ENCODE results near the gene SYNGR2. TPM values are rescaled to one million over a fixed set of nuclear protein-coding genes. Genes with fewer than 3 reads are reported as not detected.

The SYNGR2 gene
- total RNA-seq, 1 donor from 2014 or later = 64.1 TPM

GRCh38 chr17:78210111-78210510 is 41.7 kb downstream of the SYNGR2 start:
- Mint-ChIP-seq H3K9me3 (no peaks in the 10 kb centered on the region), H3K27ac (no peak overlapping the region), H3K4me1 (ENCODE audit: unreplicated experiment) (no peaks in the 10 kb centered on the region), H3K36me3 (no peaks in the 10 kb centered on the region), H3K4me3 (no peak overlapping the region), H3K27me3 (no peaks in the 10 kb centered on the region)
- no peak for DNase-seq (ENCODE audit: extremely low spot score, unreplicated experiment)
- TF ChIP-seq CTCF (conservative IDR thresholded peaks at IDR 0.05) = no peak

GRCh38 chr17:78211032-78211431 is 42.7 kb downstream of the SYNGR2 start:
- no peak for DNase-seq (ENCODE audit: extremely low spot score, unreplicated experiment)
- Mint-ChIP-seq H3K4me3 (no peak overlapping the region), H3K4me1 (ENCODE audit: unreplicated experiment) (peaks cover 5% of the 10 kb centered on the region), H3K27ac (no peak overlapping the region), H3K36me3 (peaks cover 3% of the 10 kb centered on the region), H3K9me3 (no peaks in the 10 kb centered on the region), H3K27me3 (no peaks in the 10 kb centered on the region)
- TF ChIP-seq CTCF (conservative IDR thresholded peaks at IDR 0.05) = no peak

- Mint-ChIP-seq H3K36me3 (peaks cover 8% of the 10 kb centered on the region), H3K27ac (peak within 1 kb of the TSS; percentile 77), H3K4me3 (peak within 1 kb of the TSS; percentile 94), H3K27me3 (no peaks in the 10 kb centered on the region), H3K9me3 (no peaks in the 10 kb centered on the region), H3K4me1 (ENCODE audit: unreplicated experiment) (peaks cover 5% of the 10 kb centered on the region)
- DNase-seq (ENCODE audit: extremely low spot score, unreplicated experiment) = peak; percentile 94
- TF ChIP-seq CTCF (conservative IDR thresholded peaks at IDR 0.05) = no peak
These were observed 45.8 kb downstream of the SYNGR2 start, which contains the start of gene BIRC5 for GRCh38 chr17:78214016-78214705. Gene BIRC5 (plus strand): TSS chr17:78214253. CDS start chr17:78214317, 64 bp downstream.

GRCh38 chr17:78214706-78215061 is 46.3 kb downstream of the SYNGR2 start:
- Mint-ChIP-seq H3K4me3 (peak overlapping the region; percentile 94), H3K4me1 (ENCODE audit: unreplicated experiment) (peaks cover 9% of the 10 kb centered on the region), H3K27me3 (no peaks in the 10 kb centered on the region), H3K36me3 (peaks cover 12% of the 10 kb centered on the region), H3K9me3 (no peaks in the 10 kb centered on the region), H3K27ac (peak overlapping the region; percentile 77)
- DNase-seq (ENCODE audit: extremely low spot score, unreplicated experiment) = no peak
- TF ChIP-seq CTCF (conservative IDR thresholded peaks at IDR 0.05) = no peak

- H3K27me3 Mint-ChIP-seq = no peaks in the 10 kb centered on the region
- no peak overlapping the region for H3K4me3 Mint-ChIP-seq
- DNase-seq (ENCODE audit: extremely low spot score, unreplicated experiment) = no peak
- no peak for TF ChIP-seq CTCF (conservative IDR thresholded peaks at IDR 0.05)
- H3K36me3 Mint-ChIP-seq = peaks cover 14% of the 10 kb centered on the region
- no peak overlapping the region for H3K27ac Mint-ChIP-seq
- no peaks in the 10 kb centered on the region for H3K9me3 Mint-ChIP-seq
- peaks cover 21% of the 10 kb centered on the region for H3K4me1 Mint-ChIP-seq (ENCODE audit: unreplicated experiment)
These were observed 51.2 kb downstream of the SYNGR2 start for GRCh38 chr17:78219396-78220150.

Other genes with a start within 250 kb of the SYNGR2 start
- gene TNRC6C, start 209.9 kb upstream of the SYNGR2 start, total RNA-seq (ENCODE audit: low replicate concordance) = 14.7 and 36.7 TPM in 2 replicates
- 94.4 and 122 TPM in 2 replicates for gene TMC6, start 39.8 kb upstream of the SYNGR2 start, total RNA-seq (ENCODE audit: low replicate concordance)
- gene TMC8, start 37.8 kb upstream of the SYNGR2 start, total RNA-seq (ENCODE audit: low replicate concordance) = 0.85 and 0.90 TPM in 2 replicates
- gene C17orf99, start 22.2 kb upstream of the SYNGR2 start, total RNA-seq (ENCODE audit: low replicate concordance) = not detected in 2 replicates
- gene TK1, start 18.5 kb downstream of the SYNGR2 start, total RNA-seq (ENCODE audit: low replicate concordance) = 34.4 and 41.2 TPM in 2 replicates
- gene AFMID, start 18.8 kb downstream of the SYNGR2 start, total RNA-seq (ENCODE audit: low replicate concordance) = 26.4 and 30.5 TPM in 2 replicates
- 20.0 and 63.3 TPM in 2 replicates for gene BIRC5, start 45.7 kb downstream of the SYNGR2 start, total RNA-seq (ENCODE audit: low replicate concordance)
- gene TMEM235, start 63.0 kb downstream of the SYNGR2 start, total RNA-seq (ENCODE audit: low replicate concordance) = 0.43 TPM in 1 of 2 replicates, not detected in the other
- 16.9 and 21.1 TPM in 2 replicates for gene SOCS3, start 191.5 kb downstream of the SYNGR2 start, total RNA-seq (ENCODE audit: low replicate concordance)
- gene PGS1, start 210.1 kb downstream of the SYNGR2 start, total RNA-seq (ENCODE audit: low replicate concordance) = 44.7 and 54.8 TPM in 2 replicates